OCI-LY7 (cell line): ENCODE measurements around the gene GRP. TPM values are rescaled to one million over a fixed set of nuclear protein-coding genes. Genes with fewer than 3 reads are reported as not detected.

Experiments used
- BruUV-seq: library from RNA; stranded (reverse); fragments of 400-500 nt; replicated peaks from 2 replicates; lab custom pipeline; 2021; lab: Mats Ljungman, UMichigan
- CTCF ChIA-PET: fragments of 300-600 bp; sonication (Branson Sonifier 250); formaldehyde crosslinking; loops from one replicate; lab custom pipeline; 2022; ENCODE audit warnings: antibody characterized with exemption; ENCODE audit not compliant: unreplicated experiment; lab: Charles Lee
- POLR2A ChIA-PET: fragments of 300-600 bp; sonication (Branson Sonifier 250); formaldehyde crosslinking; loops from one replicate; lab custom pipeline; 2022; ENCODE audit warnings: antibody characterized with exemption; lab: Charles Lee
- DNase-seq: peaks from one replicate; pipeline ENCODE4 v3.0.0-alpha.2; 2015; ENCODE audit warnings: low spot score
- H2AFZ ChIP-seq: fragments of 200-600 bp; sonication (generic), shearing (Covaris generic); 2 replicates; pipeline ENCODE4 v1.6.1; 2014; ENCODE audit warnings: mild to moderate bottlenecking, antibody characterized with exemption, low read length, moderate library complexity
- H3K27ac ChIP-seq: fragments of 200-600 bp; sonication (generic); 2 replicates; pipeline ENCODE4 v1.5.1; 2014; ENCODE audit warnings: mixed run types, low read depth, mild to moderate bottlenecking, moderate library complexity, low read length, inconsistent platforms; ENCODE audit not compliant: poor library complexity, severe bottlenecking
- H3K36me3 ChIP-seq: fragments of 200-600 bp; sonication (generic); 2 replicates; pipeline ENCODE4 v1.6.1; 2014; ENCODE audit warnings: mild to moderate bottlenecking, antibody characterized with exemption, low read length, moderate library complexity, mixed read lengths; ENCODE audit not compliant: insufficient read depth
- H3K4me1 ChIP-seq: fragments of 200-600 bp; sonication (generic); 2 replicates; pipeline ENCODE4 v1.5.1; 2014; ENCODE audit warnings: mild to moderate bottlenecking, low read length; ENCODE audit not compliant: insufficient read depth, poor library complexity, severe bottlenecking
- H3K4me2 ChIP-seq: fragments of 200-600 bp; sonication (generic); 2 replicates; pipeline ENCODE4 v1.6.1; 2014; ENCODE audit warnings: mild to moderate bottlenecking, low read length
- H3K4me3 ChIP-seq: fragments of 200-600 bp; sonication (generic); 2 replicates; pipeline ENCODE4 v1.5.1; 2014; ENCODE audit warnings: mild to moderate bottlenecking, low read depth, low read length; ENCODE audit not compliant: poor library complexity, severe bottlenecking
- H3K79me2 ChIP-seq: fragments of 200-600 bp; sonication (generic); 2 replicates; pipeline ENCODE4 v1.6.1; 2016; ENCODE audit warnings: low read depth, mild to moderate bottlenecking, low read length, moderate library complexity, mixed read lengths; ENCODE audit not compliant: insufficient read depth
- H3K9me2 ChIP-seq: fragments of 200-600 bp; sonication (generic); 2 replicates; pipeline ENCODE4 v1.6.1; 2016; ENCODE audit warnings: mild to moderate bottlenecking, low read length, mixed read lengths; ENCODE audit not compliant: insufficient read depth
- H3K9me3 ChIP-seq: fragments of 200-600 bp; sonication (generic); 2 replicates; pipeline ENCODE4 v1.6.1; 2014; ENCODE audit warnings: mild to moderate bottlenecking, mixed run types, low read length, mixed read lengths
- H4K20me1 ChIP-seq: fragments of 200-600 bp; sonication (generic); 2 replicates; pipeline ENCODE4 v1.6.1; 2014; ENCODE audit warnings: mild to moderate bottlenecking, antibody characterized with exemption, low read length, moderate library complexity, mixed read lengths; ENCODE audit not compliant: insufficient read depth
- EZH2phosphoT487 ChIP-seq: fragments of 200-600 bp; sonication (generic); IDR thresholded peaks from 2 replicates; pipeline ENCODE4 v1.6.1; 2018; ENCODE audit warnings: low read depth, borderline replicate concordance, mild to moderate bottlenecking, mixed run types, antibody characterized with exemption, low read length, moderate library complexity, mixed read lengths
- intact Hi-C: fragments of 100-400 bp; cut with micrococcal nuclease; formaldehyde crosslinking; loops from one replicate; pipeline ENCODE4 v1.10.0; 2022; ENCODE audit not compliant: unreplicated experiment
- total RNA-seq, 2 experiments: library from RNA; depleted of rRNA in 1 of 2; stranded (reverse); fragments of >200 nt in 1 of 2; shearing (Covaris generic) in 1 of 2; gene quantifications; 2 replicates each; pipeline ENCODE4 v1.2.3, GENCODE V29; 2014 to 2022
- TF ChIP-seq, protein P1 (sequence below): fragments of 200-600 bp; sonication (generic); conservative IDR thresholded peaks from 2 replicates; pipeline ENCODE4 v1.5.1; 2014; ENCODE audit warnings: mild to moderate bottlenecking, antibody characterized with exemption, low read length, moderate library complexity, mixed read lengths

Gene GRP
- total RNA-seq, 2 experiments from 2014 or later = not detected

DNA sequence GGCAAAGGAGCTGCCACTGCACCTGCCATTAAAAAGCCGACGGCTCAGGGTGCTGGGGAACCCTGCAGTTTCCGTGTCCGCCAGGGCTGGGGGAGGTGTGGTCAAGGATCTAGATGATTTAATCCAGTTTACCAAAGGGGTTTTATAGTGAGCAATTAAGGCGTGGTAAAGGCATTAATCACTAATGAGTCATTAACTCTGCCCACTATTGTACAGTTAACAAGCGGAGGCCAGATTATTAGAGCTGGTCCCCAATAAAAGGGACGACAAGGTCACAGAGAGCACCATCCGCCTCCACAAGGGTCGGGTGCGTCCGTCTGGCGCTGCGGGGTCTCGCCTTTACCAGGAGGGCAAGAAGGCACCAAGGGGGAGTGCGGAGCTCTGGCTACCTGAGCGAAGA is 43.7 kb downstream of the GRP start:
- no peaks in the 10 kb centered on the region for H3K79me2 ChIP-seq
- TF ChIP-seq, protein P1, sequence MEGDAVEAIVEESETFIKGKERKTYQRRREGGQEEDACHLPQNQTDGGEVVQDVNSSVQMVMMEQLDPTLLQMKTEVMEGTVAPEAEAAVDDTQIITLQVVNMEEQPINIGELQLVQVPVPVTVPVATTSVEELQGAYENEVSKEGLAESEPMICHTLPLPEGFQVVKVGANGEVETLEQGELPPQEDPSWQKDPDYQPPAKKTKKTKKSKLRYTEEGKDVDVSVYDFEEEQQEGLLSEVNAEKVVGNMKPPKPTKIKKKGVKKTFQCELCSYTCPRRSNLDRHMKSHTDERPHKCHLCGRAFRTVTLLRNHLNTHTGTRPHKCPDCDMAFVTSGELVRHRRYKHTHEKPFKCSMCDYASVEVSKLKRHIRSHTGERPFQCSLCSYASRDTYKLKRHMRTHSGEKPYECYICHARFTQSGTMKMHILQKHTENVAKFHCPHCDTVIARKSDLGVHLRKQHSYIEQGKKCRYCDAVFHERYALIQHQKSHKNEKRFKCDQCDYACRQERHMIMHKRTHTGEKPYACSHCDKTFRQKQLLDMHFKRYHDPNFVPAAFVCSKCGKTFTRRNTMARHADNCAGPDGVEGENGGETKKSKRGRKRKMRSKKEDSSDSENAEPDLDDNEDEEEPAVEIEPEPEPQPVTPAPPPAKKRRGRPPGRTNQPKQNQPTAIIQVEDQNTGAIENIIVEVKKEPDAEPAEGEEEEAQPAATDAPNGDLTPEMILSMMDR = no peak
- TF ChIP-seq EZH2phosphoT487 = no peak
- no peak overlapping the region for H3K4me3 ChIP-seq
- no peaks in the 10 kb centered on the region for H3K9me2 ChIP-seq
- no peak overlapping the region for H2AFZ ChIP-seq
- no peak for DNase-seq
- no peaks in the 10 kb centered on the region for H3K9me3 ChIP-seq
- BruUV-seq = no TSS peak
- H4K20me1 ChIP-seq = no peaks in the 10 kb centered on the region
- no peak overlapping the region for H3K27ac ChIP-seq
- no peak overlapping the region for H3K4me2 ChIP-seq
- H3K4me1 ChIP-seq = no peaks in the 10 kb centered on the region
- no peaks in the 10 kb centered on the region for H3K36me3 ChIP-seq
- ChIA-PET CTCF (no interaction called here), POLR2A (no interaction called here)
- intact Hi-C loops = no loop called here

- no TSS peak for BruUV-seq
- TF ChIP-seq, protein P1 = no peak
- TF ChIP-seq EZH2phosphoT487 = no peak
- no peak overlapping the region for H3K4me2 ChIP-seq
- no peak overlapping the region for H3K4me3 ChIP-seq
- POLR2A ChIA-PET = no interaction called here
- no peaks in the 10 kb centered on the region for H3K36me3 ChIP-seq
- no peaks in the 10 kb centered on the region for H3K9me3 ChIP-seq
- H4K20me1 ChIP-seq = no peaks in the 10 kb centered on the region
- no peaks in the 10 kb centered on the region for H3K4me1 ChIP-seq
- H3K27ac ChIP-seq = no peak overlapping the region
- no peak overlapping the region for H2AFZ ChIP-seq
- intact Hi-C loops = no loop called here
- H3K79me2 ChIP-seq = no peaks in the 10 kb centered on the region
- DNase-seq = no peak
- no peaks in the 10 kb centered on the region for H3K9me2 ChIP-seq
- CTCF ChIA-PET = no interaction called here
Observed at GRCh38 chr18:59264121-59264571, 44.2 kb downstream of the GRP start.

DNA sequence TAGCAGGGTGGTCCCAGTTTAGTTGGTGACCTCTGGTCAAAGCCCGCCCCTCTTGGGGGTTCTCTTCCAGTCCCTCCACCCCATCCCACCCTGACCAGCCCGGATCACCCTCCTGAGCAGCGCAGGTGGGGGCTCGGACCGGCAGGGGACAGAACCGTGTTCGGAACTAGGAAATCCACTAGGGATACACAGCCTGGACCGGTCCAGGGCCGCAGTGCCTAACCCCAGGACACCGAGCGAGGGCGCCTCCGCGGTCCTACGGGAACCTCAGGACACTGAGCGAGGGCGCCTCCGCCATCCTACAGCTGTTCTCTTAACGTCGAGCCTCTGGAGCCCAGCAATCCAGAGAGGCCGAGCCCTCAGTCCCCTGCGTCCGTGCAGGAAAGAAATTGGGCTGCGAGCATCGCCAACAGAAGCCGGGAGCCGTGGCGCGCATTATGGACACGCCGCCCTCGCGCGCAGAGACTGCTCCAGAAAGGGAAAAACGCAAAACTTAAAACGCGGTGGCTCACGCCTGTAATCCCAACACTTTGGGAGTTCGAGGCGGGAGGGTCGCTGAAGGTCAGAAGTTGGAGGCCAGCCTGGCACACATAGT is 44.8 kb downstream of the GRP start:
- no peak overlapping the region for H3K4me3 ChIP-seq
- no peak overlapping the region for H2AFZ ChIP-seq

More for the DNA sequence above, 44.8 kb downstream of the GRP start:
- CTCF ChIA-PET = no interaction called here
- intact Hi-C loops = no loop called here
- Histone ChIP-seq H3K4me2 (no peak overlapping the region), H3K36me3 (no peaks in the 10 kb centered on the region), H3K4me1 (no peaks in the 10 kb centered on the region), H3K9me2 (no peaks in the 10 kb centered on the region), H3K9me3 (no peaks in the 10 kb centered on the region), H3K79me2 (no peaks in the 10 kb centered on the region), H3K27ac (no peak overlapping the region), H4K20me1 (no peaks in the 10 kb centered on the region)
- no TSS peak for BruUV-seq
- TF ChIP-seq, protein P1 = no peak
- no peak for TF ChIP-seq EZH2phosphoT487
- POLR2A ChIA-PET = no interaction called here
- DNase-seq = no peak
